ENCODE results near the gene AVPR1B. TPM values are rescaled to one million over a fixed set of nuclear protein-coding genes. Genes with fewer than 3 reads are reported as not detected.

AVPR1B gene
- total RNA-seq, 1 donor from 2014 or later, result not detected

- H3K4me3 ChIP-seq (ENCODE audit: low read depth, low read length), result no peak overlapping the region
- DNase-seq (ENCODE audit: low read depth), result no peak
- no peak for TF ChIP-seq CTCF (conservative IDR thresholded peaks at IDR 0.05; ENCODE audit: low read depth, low read length)
These were observed 41.1 kb downstream of the AVPR1B start for GRCh38 chr1:206075786-206076755.

DNA sequence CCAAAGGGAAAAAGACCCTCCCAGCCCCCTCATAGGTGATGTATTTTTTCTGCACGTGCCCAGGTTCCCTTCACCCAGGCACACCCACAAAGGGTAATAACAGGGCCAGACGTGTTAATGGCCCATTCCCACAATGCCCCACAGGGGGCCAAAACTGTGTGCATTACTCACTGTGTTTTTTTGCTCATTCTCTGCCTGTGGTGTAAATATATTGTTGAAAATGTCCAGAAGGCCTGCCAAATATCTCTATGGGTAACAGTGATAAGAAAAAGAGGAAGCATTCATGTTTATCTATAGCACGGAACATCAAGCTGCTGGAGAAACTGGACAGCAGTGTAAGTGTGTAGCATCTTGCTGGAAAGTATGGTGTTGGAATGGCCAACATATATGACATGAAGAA, 42.3 kb downstream of the AVPR1B start:
- peak; percentile 38 for TF ChIP-seq CTCF (conservative IDR thresholded peaks at IDR 0.05; ENCODE audit: low read depth, low read length)
- DNase-seq (ENCODE audit: low read depth), result no peak
- H3K4me3 ChIP-seq (ENCODE audit: low read depth, low read length), result no peak overlapping the region

DNA sequence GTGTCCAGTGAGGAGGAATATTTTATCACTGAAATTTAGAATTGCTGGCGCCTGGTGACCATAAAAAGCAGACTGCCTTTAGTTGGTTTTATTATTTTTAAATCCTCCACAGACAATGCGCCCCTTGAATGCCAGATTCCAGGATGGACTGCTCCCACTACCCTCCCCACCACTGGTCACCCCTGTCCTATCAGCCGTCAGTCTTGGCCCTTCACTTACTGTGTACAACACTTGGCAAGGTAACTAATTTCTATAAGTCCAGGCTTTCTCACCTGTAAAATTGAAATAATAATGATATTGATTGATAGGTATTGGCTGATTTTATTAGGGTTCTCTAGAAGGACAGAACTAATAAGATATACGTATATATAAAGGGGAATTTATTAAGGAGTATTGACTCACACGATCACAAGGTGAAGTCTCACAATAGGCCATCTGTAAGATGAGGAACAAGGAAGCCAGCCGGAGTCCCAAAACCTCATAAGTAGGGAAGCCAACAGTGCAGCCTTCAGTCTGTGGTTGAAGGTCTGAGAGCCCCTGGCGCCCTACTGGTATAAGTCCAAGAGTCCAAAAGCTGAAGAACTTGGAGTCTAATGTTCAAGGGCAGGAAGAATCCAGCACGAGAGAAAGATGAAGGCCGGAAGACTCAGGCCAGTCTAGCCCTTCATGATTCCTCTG, 46.4 kb downstream of the AVPR1B start:
- no peak overlapping the region for H3K4me3 ChIP-seq (ENCODE audit: low read depth, low read length)
- no peak for TF ChIP-seq CTCF (conservative IDR thresholded peaks at IDR 0.05; ENCODE audit: low read depth, low read length)
- DNase-seq (ENCODE audit: low read depth), result no peak

DNA sequence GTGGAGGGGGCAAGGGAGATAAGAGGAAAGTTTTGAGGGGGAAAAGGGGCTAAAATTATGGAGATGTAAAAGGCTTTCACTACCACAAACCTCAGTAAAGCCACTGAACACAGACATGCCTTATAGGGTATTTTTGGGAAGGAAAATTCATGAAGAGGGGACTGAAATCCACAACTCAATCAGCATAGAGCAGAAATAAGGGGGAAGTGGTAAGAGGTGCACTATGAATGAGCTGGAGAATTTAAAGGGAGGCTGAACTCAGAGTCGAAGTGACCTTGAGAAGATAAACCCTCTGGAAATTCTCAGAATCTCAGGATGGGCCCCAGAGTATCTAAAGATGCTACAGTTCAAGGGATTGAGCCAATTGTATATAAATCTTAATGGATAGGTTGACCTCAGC, 48.9 kb downstream of the AVPR1B start:
- no peak for DNase-seq (ENCODE audit: low read depth)
- H3K4me3 ChIP-seq (ENCODE audit: low read depth, low read length), result no peak overlapping the region
- no peak for TF ChIP-seq CTCF (conservative IDR thresholded peaks at IDR 0.05; ENCODE audit: low read depth, low read length)

DNA sequence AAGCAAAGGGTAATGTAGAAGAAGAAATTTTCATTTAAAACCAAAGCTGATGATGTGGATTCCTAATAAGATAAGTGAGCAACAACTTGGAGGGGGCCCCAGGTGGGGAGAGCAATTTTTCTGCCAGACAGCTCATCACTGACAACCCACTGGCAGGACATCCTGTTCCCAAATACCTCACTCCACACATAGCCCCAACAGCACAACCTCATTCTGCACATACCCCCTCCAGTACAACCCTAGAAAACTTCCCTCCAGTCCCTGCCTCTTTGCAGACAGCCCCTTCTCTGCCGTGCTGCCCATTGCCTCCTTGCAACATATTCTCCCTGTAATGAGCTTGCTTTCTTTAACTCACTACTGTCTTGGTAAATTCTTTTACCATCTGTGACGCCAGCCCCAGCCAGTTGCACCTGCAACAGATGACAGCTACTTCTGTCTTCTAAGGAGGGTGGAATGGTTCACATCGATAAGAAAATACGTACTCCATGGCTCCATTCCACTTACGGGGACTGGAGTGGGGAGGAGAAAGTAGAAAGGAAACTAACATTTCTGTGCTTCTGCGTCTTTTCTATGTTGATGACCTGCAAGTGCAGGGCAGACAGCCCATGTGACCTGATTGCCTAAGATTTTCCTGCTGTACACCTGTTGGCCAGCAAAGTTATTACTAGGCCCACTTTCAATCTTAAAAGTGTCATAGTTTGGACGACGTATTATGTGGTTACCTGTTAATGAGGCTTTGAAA, 49.5 kb downstream of the AVPR1B start:
- no peak for DNase-seq (ENCODE audit: low read depth)
- TF ChIP-seq CTCF (conservative IDR thresholded peaks at IDR 0.05; ENCODE audit: low read depth, low read length), result no peak
- no peak overlapping the region for H3K4me3 ChIP-seq (ENCODE audit: low read depth, low read length)

DNA sequence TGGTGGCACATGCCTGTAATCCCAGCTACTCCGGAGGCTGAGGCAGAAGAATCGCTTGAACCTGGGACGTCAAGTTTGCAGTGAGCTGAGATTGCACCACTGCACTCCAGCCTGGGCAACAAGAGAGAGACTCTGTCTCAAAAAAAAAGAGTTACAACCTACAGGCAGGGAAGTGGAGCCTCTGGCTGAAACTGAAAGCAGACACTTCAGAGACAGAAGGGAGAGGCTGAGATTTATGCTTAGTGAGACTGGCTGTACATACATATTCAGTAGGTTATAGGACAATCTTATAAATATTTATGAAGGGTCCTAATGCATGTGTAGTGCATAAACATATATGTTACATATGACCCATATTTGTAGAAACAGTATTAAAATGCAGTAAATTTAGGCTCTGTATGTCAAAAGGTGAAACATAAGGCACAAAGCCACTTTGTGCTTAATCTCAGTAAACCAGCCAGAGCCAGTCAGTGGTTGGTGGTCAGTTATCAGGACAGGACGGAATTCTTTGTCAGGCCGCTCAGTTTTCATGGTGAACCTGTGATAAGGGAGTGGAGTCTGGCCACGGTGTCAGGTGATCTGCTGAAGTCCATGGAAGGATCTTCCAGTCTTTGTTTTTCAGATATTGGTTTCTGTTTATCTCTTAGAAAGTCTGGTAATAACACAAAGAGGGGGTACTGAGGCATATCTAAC, 50.6 kb downstream of the AVPR1B start:
- DNase-seq (ENCODE audit: low read depth), result no peak
- no peak overlapping the region for H3K4me3 ChIP-seq (ENCODE audit: low read depth, low read length)
- TF ChIP-seq CTCF (conservative IDR thresholded peaks at IDR 0.05; ENCODE audit: low read depth, low read length), result no peak
